ENCODE results near the gene KLRF2.

KLRF2 gene

GRCh38 chr12:9888665-9889273 is 7.5 kb downstream of the KLRF2 start:
- no peaks in the 10 kb centered on the region for H3K9me3 ChIP-seq (ENCODE audit: insufficient read depth, low read depth, low read length)
- peak overlapping the region; percentile 42 for H3K4me2 ChIP-seq (ENCODE audit: low read depth, low read length, poor library complexity, severe bottlenecking)
- no peaks in the 10 kb centered on the region for H4K20me1 ChIP-seq (ENCODE audit: insufficient read depth, low read length, poor library complexity, severe bottlenecking)
- H3K9me2 ChIP-seq (replicated peaks; ENCODE audit: low read depth, low read length): no peaks in the 10 kb centered on the region
- H3K79me2 ChIP-seq (ENCODE audit: insufficient read depth, low read length): peaks cover 23% of the 10 kb centered on the region
- H3K4me3 ChIP-seq (ENCODE audit: low read length, poor library complexity, severe bottlenecking): peak overlapping the region; percentile 7
- no peak overlapping the region for H3K9ac ChIP-seq (ENCODE audit: low read depth, low read length, poor library complexity, severe bottlenecking)
- no peaks in the 10 kb centered on the region for H3F3A ChIP-seq (ENCODE audit: low read depth)
- no peaks in the 10 kb centered on the region for H3K27me3 ChIP-seq (ENCODE audit: insufficient read depth, low read length, poor library complexity, severe bottlenecking)
- TF ChIP-seq EZH2phosphoT487 (IDR thresholded peaks at IDR 0.05; ENCODE audit: borderline replicate concordance): no peak
- no peak overlapping the region for H2AFZ ChIP-seq (ENCODE audit: low read length)
- H3K4me1 ChIP-seq (ENCODE audit: insufficient read depth, low read length, poor library complexity, severe bottlenecking): peaks cover 2% of the 10 kb centered on the region
- H3K36me3 ChIP-seq (ENCODE audit: insufficient read depth, low read length): no peaks in the 10 kb centered on the region

DNA sequence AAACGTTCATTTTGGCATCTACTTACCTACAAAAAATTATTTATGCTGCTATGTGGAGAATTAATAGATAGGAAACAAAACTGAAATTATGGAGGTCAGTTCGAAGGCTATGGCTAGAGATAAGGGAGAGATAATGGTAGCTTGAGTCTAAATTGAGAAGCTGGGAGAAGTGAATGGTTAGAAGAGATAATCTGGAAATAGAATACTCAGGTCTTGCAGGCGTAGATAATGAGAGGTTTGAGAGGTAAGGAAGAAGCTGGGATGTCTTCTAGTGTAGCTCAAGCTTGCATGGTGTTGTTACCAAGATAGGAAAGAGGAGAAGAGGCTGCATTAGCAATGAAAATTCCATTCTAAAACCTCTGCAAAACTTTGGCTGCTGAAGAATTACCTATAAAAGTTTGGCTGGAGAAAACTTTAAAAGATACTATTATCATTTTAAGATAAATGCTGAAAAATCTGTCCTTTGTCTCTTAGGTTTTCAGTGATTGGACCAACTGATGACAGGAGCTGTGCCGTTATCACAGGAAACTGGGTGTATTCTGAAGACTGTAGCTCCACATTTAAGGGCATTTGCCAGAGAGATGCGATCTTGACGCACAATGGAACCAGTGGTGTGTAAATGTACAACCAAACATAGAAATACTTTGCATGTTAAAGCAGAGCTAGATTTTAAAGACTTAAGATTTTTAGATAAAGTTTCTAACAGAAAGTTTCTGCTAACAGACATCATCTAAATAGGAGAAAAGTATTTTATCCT is 14.1 kb downstream of the KLRF2 start:
- Histone ChIP-seq H3K79me2 (ENCODE audit: insufficient read depth, low read length) (peaks cover 9% of the 10 kb centered on the region), H3K4me3 (ENCODE audit: low read length, poor library complexity, severe bottlenecking) (no peak overlapping the region), H3K9me3 (ENCODE audit: insufficient read depth, low read depth, low read length) (no peaks in the 10 kb centered on the region), H3K9ac (ENCODE audit: low read depth, low read length, poor library complexity, severe bottlenecking) (no peak overlapping the region), H3K4me2 (ENCODE audit: low read depth, low read length, poor library complexity, severe bottlenecking) (peak overlapping the region; percentile 23), H3K27me3 (ENCODE audit: insufficient read depth, low read length, poor library complexity, severe bottlenecking) (no peaks in the 10 kb centered on the region), H3F3A (ENCODE audit: low read depth) (0 out of 2 replicates have a peak, but pooled peaks cover 2% of the 10 kb centered on the region), H3K4me1 (ENCODE audit: insufficient read depth, low read length, poor library complexity, severe bottlenecking) (peaks cover 15% of the 10 kb centered on the region), H3K9me2 (replicated peaks; ENCODE audit: low read depth, low read length) (no peaks in the 10 kb centered on the region), H2AFZ (ENCODE audit: low read length) (no peak overlapping the region), H4K20me1 (ENCODE audit: insufficient read depth, low read length, poor library complexity, severe bottlenecking) (no peaks in the 10 kb centered on the region), H3K36me3 (ENCODE audit: insufficient read depth, low read length) (no peaks in the 10 kb centered on the region)
- TF ChIP-seq, protein P1, sequence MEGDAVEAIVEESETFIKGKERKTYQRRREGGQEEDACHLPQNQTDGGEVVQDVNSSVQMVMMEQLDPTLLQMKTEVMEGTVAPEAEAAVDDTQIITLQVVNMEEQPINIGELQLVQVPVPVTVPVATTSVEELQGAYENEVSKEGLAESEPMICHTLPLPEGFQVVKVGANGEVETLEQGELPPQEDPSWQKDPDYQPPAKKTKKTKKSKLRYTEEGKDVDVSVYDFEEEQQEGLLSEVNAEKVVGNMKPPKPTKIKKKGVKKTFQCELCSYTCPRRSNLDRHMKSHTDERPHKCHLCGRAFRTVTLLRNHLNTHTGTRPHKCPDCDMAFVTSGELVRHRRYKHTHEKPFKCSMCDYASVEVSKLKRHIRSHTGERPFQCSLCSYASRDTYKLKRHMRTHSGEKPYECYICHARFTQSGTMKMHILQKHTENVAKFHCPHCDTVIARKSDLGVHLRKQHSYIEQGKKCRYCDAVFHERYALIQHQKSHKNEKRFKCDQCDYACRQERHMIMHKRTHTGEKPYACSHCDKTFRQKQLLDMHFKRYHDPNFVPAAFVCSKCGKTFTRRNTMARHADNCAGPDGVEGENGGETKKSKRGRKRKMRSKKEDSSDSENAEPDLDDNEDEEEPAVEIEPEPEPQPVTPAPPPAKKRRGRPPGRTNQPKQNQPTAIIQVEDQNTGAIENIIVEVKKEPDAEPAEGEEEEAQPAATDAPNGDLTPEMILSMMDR (conservative IDR thresholded peaks at IDR 0.05; ENCODE audit: low read length): no peak

- H3F3A ChIP-seq (ENCODE audit: low read depth): 0 out of 2 replicates have a peak, but pooled peaks cover 2% of the 10 kb centered on the region
- no peak overlapping the region for H3K4me2 ChIP-seq (ENCODE audit: low read depth, low read length, poor library complexity, severe bottlenecking)
- no peak overlapping the region for H2AFZ ChIP-seq (ENCODE audit: low read length)
- no peaks in the 10 kb centered on the region for H3K9me2 ChIP-seq (replicated peaks; ENCODE audit: low read depth, low read length)
- H3K9me3 ChIP-seq (ENCODE audit: insufficient read depth, low read depth, low read length): no peaks in the 10 kb centered on the region; the same call in 1 of the 2 replicates
- peaks cover 15% of the 10 kb centered on the region for H3K4me1 ChIP-seq (ENCODE audit: insufficient read depth, low read length, poor library complexity, severe bottlenecking)
- H3K4me3 ChIP-seq (ENCODE audit: low read length, poor library complexity, severe bottlenecking): no peak overlapping the region
- no peak for TF ChIP-seq EZH2phosphoT487 (IDR thresholded peaks at IDR 0.05; ENCODE audit: borderline replicate concordance)
- TF ChIP-seq, protein P1 (conservative IDR thresholded peaks at IDR 0.05; ENCODE audit: low read length): no peak
- H3K79me2 ChIP-seq (ENCODE audit: insufficient read depth, low read length): no peaks in the 10 kb centered on the region; the same call in 1 of the 2 replicates
- H3K9ac ChIP-seq (ENCODE audit: low read depth, low read length, poor library complexity, severe bottlenecking): no peak overlapping the region
- no peaks in the 10 kb centered on the region for H3K27me3 ChIP-seq (ENCODE audit: insufficient read depth, low read length, poor library complexity, severe bottlenecking)
- no peaks in the 10 kb centered on the region for H3K36me3 ChIP-seq (ENCODE audit: insufficient read depth, low read length)
- H4K20me1 ChIP-seq (ENCODE audit: insufficient read depth, low read length, poor library complexity, severe bottlenecking): no peaks in the 10 kb centered on the region
These were observed 16.2 kb downstream of the KLRF2 start for GRCh38 chr12:9897535-9897934.
